Psoas muscle (tissue), 8 donors: ENCODE measurements around the gene PDE11A. TPM values are rescaled to one million over a fixed set of nuclear protein-coding genes. Genes with fewer than 3 reads are reported as not detected.

ENCODE experiments used
- ATAC-seq, 4 donors: fragments of 200-7000 bp; cut with Tn5 transposase; one replicate each; pipeline ENCODE4 v1.9.1; 2020; ENCODE audit warnings: moderate library complexity in 3 of 4, mild to moderate bottlenecking in 2 of 4
- DNase-seq, 2 donors: peaks; one replicate each; pipeline ENCODE4 v3.0.0-alpha.2; 2020
- H3K27ac ChIP-seq: fragments of 200-600 bp; one replicate; pipeline ENCODE4 v1.8.0; 2022
- H3K27me3 ChIP-seq, 3 donors: fragments of 200-600 bp in 1 of 3; one replicate each; pipeline versions ENCODE4 v1.6.1 to v1.8.0; 2013 to 2022; ENCODE audit warnings: low read length in 2 of 3, mild to moderate bottlenecking in 2 of 3, moderate library complexity in 1 of 3; ENCODE audit not compliant: insufficient read depth in 3 of 3
- H3K36me3 ChIP-seq, 2 donors: fragments of 200-600 bp in 1 of 2; one replicate each; pipeline versions ENCODE4 v1.6.1 to v1.8.0; 2013 to 2022; ENCODE audit warnings: low read depth in 1 of 2, mild to moderate bottlenecking in 1 of 2, moderate library complexity in 1 of 2; ENCODE audit not compliant: insufficient read depth in 1 of 2
- H3K4me1 ChIP-seq: fragments of 200-600 bp; one replicate; pipeline ENCODE4 v1.8.0; 2022
- H3K4me3 ChIP-seq: fragments of 200-600 bp; one replicate; pipeline ENCODE4 v1.8.0; 2022; ENCODE audit warnings: mild to moderate bottlenecking
- H3K9me3 ChIP-seq: fragments of 200-600 bp; one replicate; pipeline ENCODE4 v1.8.0; 2022
- WGBS, 3 donors: extraction: QIAGEN DNeasy Blood & Tissue Kit; methylation state at CpG; one replicate each; pipeline versions ENCODE4 v1.1.6 to v1.1.7; 2013; 5-methylcytosine and 5-hydroxymethylcytosine counted together
- intact Hi-C, 2 donors: fragments of 100-400 bp; cut with DNase I; formaldehyde crosslinking; loops; one replicate each; pipeline versions ENCODE4 v1.11.0 to v1.14.2; 2022
- polyA plus RNA-seq, 3 donors: library from polyadenylated mRNA; stranded (reverse); fragments of 200-250 nt; gene quantifications; one replicate each; pipeline ENCODE4 v1.2.3, GENCODE V29; 2013
- total RNA-seq, 4 donors: library from RNA; stranded (reverse); fragmentation: NEBNext Ultra II Directional in 2 of 4; extraction: Animal tissue kit (Norgen Biotek cat#: 25700) in 2 of 4; gene quantifications; one replicate each; pipeline versions ENCODE4 v1.2.1 to v1.2.4, GENCODE V29; 2021 to 2023
- TF ChIP-seq, protein P1 (sequence below): fragments of 200-600 bp; IDR thresholded peaks from one replicate; pipeline ENCODE4 v1.8.0; 2022; ENCODE audit warnings: antibody characterized with exemption
- donor health status: healthy with polysubstance abuse.
- donor health status: DM: no; HTN: no; CAD: no; lungs with moderate emphysema.
- donor health status: Bipolar disorder and iron deficiency.
- donor health status: healthy.
- donor health status: DM: yes; HTN: yes; CAD: no.
- donor health status: DM: no; HTN: no; CAD: no.
- donor health status: DM: no; HTN: no; CAD: no.
- donor health status: DM: yes; HTN: yes; CAD: no.

Gene PDE11A
- total and polyA plus RNA-seq, 7 donors, result 0.35 to 39.7 (median 2.3) TPM

DNA sequence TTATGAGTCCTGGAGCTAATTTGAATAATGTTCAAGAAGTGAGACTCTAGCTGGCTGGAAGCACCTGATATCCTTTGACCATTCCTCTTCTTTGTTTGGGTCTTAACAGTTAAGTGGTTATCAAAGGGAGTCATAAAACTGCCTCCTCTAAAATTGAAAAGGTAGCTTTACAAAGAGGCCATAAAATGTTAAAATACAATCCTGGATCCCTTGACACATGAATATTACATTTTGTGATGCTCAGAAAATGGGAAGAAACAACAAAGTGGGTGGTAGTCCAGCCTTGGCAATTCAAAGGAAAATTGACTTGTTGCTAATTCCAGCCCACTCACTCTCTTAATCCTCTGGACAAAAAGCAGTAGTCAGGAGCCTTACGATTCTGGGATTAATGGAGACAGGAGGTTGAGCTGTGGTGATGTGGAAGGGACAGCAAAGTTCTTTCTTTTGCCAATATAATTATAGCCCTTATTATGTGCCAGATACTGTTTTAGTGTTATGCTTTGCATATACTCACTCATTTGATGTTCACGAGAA is 339.2 kb downstream of the PDE11A start:
- no peak for DNase-seq
- TF ChIP-seq, protein P1, sequence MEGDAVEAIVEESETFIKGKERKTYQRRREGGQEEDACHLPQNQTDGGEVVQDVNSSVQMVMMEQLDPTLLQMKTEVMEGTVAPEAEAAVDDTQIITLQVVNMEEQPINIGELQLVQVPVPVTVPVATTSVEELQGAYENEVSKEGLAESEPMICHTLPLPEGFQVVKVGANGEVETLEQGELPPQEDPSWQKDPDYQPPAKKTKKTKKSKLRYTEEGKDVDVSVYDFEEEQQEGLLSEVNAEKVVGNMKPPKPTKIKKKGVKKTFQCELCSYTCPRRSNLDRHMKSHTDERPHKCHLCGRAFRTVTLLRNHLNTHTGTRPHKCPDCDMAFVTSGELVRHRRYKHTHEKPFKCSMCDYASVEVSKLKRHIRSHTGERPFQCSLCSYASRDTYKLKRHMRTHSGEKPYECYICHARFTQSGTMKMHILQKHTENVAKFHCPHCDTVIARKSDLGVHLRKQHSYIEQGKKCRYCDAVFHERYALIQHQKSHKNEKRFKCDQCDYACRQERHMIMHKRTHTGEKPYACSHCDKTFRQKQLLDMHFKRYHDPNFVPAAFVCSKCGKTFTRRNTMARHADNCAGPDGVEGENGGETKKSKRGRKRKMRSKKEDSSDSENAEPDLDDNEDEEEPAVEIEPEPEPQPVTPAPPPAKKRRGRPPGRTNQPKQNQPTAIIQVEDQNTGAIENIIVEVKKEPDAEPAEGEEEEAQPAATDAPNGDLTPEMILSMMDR, result no peak
- no peaks in the 10 kb centered on the region for H3K36me3 ChIP-seq
- intact Hi-C loops, result no loop called here
- 65 to 70% (median 69%) methylated on average over 2 of the region's 2 CpGs for WGBS, 3 donors
- no peaks in the 10 kb centered on the region for H3K9me3 ChIP-seq
- no peak for ATAC-seq
- peaks cover 4% of the 10 kb centered on the region for H3K4me1 ChIP-seq
- H3K4me3 ChIP-seq, result no peak overlapping the region
- no peak overlapping the region for H3K27ac ChIP-seq
- H3K27me3 ChIP-seq, result no peaks in the 10 kb centered on the region

DNA sequence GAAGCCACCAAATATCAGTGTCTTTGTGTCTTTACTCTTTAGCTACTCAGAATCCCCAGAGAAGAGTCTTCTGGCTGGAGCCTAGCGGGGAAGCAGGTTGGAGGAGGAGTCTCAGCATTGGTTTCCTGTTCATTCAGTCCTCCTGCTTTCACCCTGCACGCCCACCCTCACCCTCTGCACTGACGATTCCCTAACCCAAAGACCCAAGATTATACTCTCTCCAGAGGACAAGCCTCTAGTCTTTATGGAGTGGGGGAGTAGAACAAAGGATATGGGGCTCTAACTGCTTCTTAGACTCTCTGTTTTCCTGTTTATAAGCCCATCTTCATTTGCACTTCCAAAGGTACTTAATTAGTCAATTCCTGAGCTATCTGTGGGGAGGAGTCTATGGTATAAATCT is 341.2 kb downstream of the PDE11A start:
- TF ChIP-seq, protein P1, result no peak
- no peaks in the 10 kb centered on the region for H3K27me3 ChIP-seq
- peaks cover 0 to 8% of the 10 kb centered on the region in 2 donors for H3K36me3 ChIP-seq
- no peaks in the 10 kb centered on the region for H3K9me3 ChIP-seq
- 82 to 88% (median 85%) methylated on average over 3 of the region's 3 CpGs for WGBS, 3 donors
- peaks cover 4% of the 10 kb centered on the region for H3K4me1 ChIP-seq
- intact Hi-C loops, result no loop called here
- no peak overlapping the region for H3K27ac ChIP-seq
- DNase-seq (no peak), ATAC-seq (no peak)
- H3K4me3 ChIP-seq, result no peak overlapping the region

DNA sequence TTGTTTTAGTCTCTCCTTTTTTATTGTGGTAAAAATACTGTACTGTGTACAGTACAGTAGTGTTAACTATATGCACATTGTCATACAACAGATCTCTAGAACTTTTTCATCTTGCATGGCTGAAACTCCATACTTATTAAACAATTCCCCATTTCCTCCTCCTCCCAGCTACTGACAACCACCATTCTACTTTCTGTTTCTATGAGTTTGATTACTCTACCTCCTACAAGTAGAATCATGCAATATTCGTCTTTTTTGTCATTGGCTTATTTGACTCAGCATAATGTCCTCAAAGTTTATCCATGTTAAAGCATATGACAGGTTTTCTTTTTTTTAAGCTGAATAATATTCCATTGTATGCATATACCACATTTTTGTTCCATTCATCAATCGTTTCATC is 341.8 kb downstream of the PDE11A start:
- Histone ChIP-seq H3K27ac (no peak overlapping the region), H3K4me3 (no peak overlapping the region), H3K27me3 (no peaks in the 10 kb centered on the region), H3K36me3 (peaks cover 0 to 8% of the 10 kb centered on the region in 2 donors), H3K4me1 (peaks cover 4% of the 10 kb centered on the region), H3K9me3 (no peaks in the 10 kb centered on the region)
- WGBS, 3 donors, result 80 to 88% (median 85%) methylated on average over 2 of the region's 2 CpGs
- TF ChIP-seq, protein P1, result no peak
- intact Hi-C loops, result no loop called here
- no peak for ATAC-seq
- no peak for DNase-seq

DNA sequence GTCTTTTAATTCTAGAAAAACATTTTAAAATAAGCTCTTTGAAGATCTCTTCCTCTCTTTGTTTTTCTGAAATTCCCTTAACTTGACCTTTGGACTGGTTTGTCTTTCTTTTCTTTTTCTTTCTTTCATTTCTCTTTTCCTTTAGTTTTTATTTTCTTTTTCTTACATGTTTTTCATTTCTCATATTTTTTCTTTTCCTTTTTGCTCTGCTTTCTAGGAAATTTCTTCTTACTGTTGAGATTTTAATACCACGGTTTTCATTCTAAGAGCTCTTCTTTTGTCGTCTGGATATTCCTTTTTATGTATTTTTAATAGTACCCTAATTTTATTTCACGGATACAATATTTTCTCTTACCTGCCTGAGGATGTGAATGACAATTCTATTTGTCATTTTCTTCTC is 342.2 kb downstream of the PDE11A start:
- H3K9me3 ChIP-seq, result no peaks in the 10 kb centered on the region
- intact Hi-C loops, result no loop called here
- H3K36me3 ChIP-seq, result peaks cover 0 to 8% of the 10 kb centered on the region in 2 donors
- no peak for DNase-seq
- TF ChIP-seq, protein P1, result no peak
- no peak overlapping the region for H3K4me3 ChIP-seq
- 89 to 94% (median 90%) methylated on average over 3 of the region's 3 CpGs for WGBS, 3 donors
- H3K27ac ChIP-seq, result no peak overlapping the region
- no peak for ATAC-seq
- H3K27me3 ChIP-seq, result no peaks in the 10 kb centered on the region
- H3K4me1 ChIP-seq, result peaks cover 4% of the 10 kb centered on the region

DNA sequence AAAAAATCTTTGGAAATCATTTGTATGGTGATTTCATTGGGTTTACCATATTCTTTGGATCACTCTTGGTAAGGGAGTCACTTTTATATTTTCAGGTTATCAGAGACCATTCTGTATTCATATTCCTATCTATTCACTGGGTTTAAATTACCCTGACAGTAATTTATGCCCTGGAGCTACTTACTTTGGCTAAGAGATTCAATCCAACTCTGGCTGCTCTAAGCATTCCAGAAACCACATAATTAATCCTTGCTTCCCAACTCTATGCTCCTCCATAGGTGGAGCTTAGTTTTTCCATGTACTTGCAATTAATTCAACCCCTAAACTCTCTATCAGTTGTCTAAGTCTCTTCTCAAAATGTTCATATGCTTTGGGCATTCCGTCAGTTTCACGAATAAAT is 343.7 kb downstream of the PDE11A start:
- Histone ChIP-seq H3K36me3 (peaks cover 0 to 8% of the 10 kb centered on the region in 2 donors), H3K27me3 (no peaks in the 10 kb centered on the region), H3K27ac (no peak overlapping the region), H3K4me1 (peaks cover 4% of the 10 kb centered on the region), H3K9me3 (no peaks in the 10 kb centered on the region), H3K4me3 (no peak overlapping the region)
- intact Hi-C loops, result loop anchor here (10.0 kb wide), 2 partner anchors 104 to 564 kb away; no protein-coding TSS in a partner anchor
- 60 to 75% (median 64%) methylated on average over 2 of the region's 2 CpGs for WGBS, 3 donors
- ATAC-seq (no peak), DNase-seq (no peak)
- TF ChIP-seq, protein P1, result no peak
